HepG2 (cell line): ENCODE data around the gene ANKLE1. TPM values are rescaled to one million over a fixed set of nuclear protein-coding genes. Genes with fewer than 3 reads are reported as not detected.

Experiments
- ATAD3A ChIP-seq: sonication (generic); formaldehyde crosslinking; IDR thresholded peaks from 2 replicates; pipeline ENCODE4 v1.4.0; 2020; ENCODE audit warnings: missing genetic modification reagents
- FLYWCH1 ChIP-seq: sonication (generic); formaldehyde crosslinking; IDR thresholded peaks from 2 replicates; pipeline ENCODE4 v1.8.1; 2023; ENCODE audit warnings: mild to moderate bottlenecking, missing genetic modification reagents
- HIC2 ChIP-seq: sonication (generic); formaldehyde crosslinking; IDR thresholded peaks from 2 replicates; pipeline ENCODE4 v1.9.0; 2022; ENCODE audit warnings: low read depth, missing genetic modification reagents
- HMG20A ChIP-seq: IDR thresholded peaks from 2 replicates; pipeline ENCODE4 v1.6.1; 2016; ENCODE audit warnings: borderline replicate concordance
- MEIS1 ChIP-seq: sonication (generic); formaldehyde crosslinking; IDR thresholded peaks from 2 replicates; pipeline ENCODE4 v1.9.0; 2021; ENCODE audit warnings: mild to moderate bottlenecking, missing genetic modification reagents, moderate library complexity, borderline replicate concordance
- MYNN ChIP-seq: sonication (generic); formaldehyde crosslinking; IDR thresholded peaks from 2 replicates; pipeline ENCODE4 v1.4.0; 2020; ENCODE audit warnings: mild to moderate bottlenecking, low read depth, missing genetic modification reagents
- NR2F6 ChIP-seq, 2 experiments: IDR thresholded peaks; 2 replicates each; pipeline ENCODE4 v1.6.1; 2016; ENCODE audit warnings: antibody characterized with exemption in 1 of 2, mild to moderate bottlenecking in 1 of 2
- PHF8 ChIP-seq: sonication (generic); formaldehyde crosslinking; IDR thresholded peaks from 2 replicates; pipeline ENCODE4 v1.5.0; 2020; ENCODE audit warnings: missing genetic modification reagents
- RERE ChIP-seq: IDR thresholded peaks from 2 replicates; pipeline ENCODE4 v1.6.1; 2016; ENCODE audit warnings: low read depth, missing genetic modification reagents, missing compliant biosample characterization
- SAP130 ChIP-seq: IDR thresholded peaks from 2 replicates; pipeline ENCODE4 v1.6.1; 2016; ENCODE audit warnings: low read depth
- ZNF564 ChIP-seq: sonication (generic); formaldehyde crosslinking; IDR thresholded peaks from 2 replicates; pipeline ENCODE4 v1.8.1; 2023; ENCODE audit warnings: mild to moderate bottlenecking, missing genetic modification reagents
- ZNF773 ChIP-seq: sonication (generic); formaldehyde crosslinking; IDR thresholded peaks from 2 replicates; pipeline ENCODE4 v1.4.0; 2020; ENCODE audit warnings: missing genetic modification reagents, borderline replicate concordance
- ZUFSP ChIP-seq: sonication (generic); formaldehyde crosslinking; IDR thresholded peaks from 2 replicates; pipeline ENCODE4 v1.9.0; 2021; ENCODE audit warnings: missing genetic modification reagents, mild to moderate bottlenecking, borderline replicate concordance
- polyA plus RNA-seq, 8 experiments: library from polyadenylated mRNA; depleted of rRNA in 3 of 8; stranded (reverse) in 7 of 8; unstranded in 1 of 8; fragments of >200 nt; fragmentation: Illumina TruSeq in 4 of 8; extraction: Trizol in 4 of 8; gene quantifications; 2 replicates each; pipeline versions ENCODE4 v1.2.1 to v1.2.3, GENCODE V29; 2011 to 2016; ENCODE audit warnings: low read depth in 4 of 8, missing spikeins in 1 of 8, mixed read lengths in 1 of 8; ENCODE audit not compliant: insufficient read depth in 1 of 8
- total RNA-seq, 5 experiments: library from RNA; depleted of rRNA; stranded (reverse); fragments of >200 nt; fragmentation: Illumina TruSeq; extraction: Trizol; gene quantifications; 2 replicates each; pipeline ENCODE4 v1.2.3, GENCODE V29; 2016; ENCODE audit warnings: low read depth in 1 of 5
- TF ChIP-seq, protein P1 (sequence below): sonication (generic); formaldehyde crosslinking; IDR thresholded peaks from 2 replicates; pipeline ENCODE4 v1.8.0; 2022; ENCODE audit warnings: missing genetic modification reagents, mild to moderate bottlenecking, moderate library complexity, borderline replicate concordance
- TF ChIP-seq, protein P2 (sequence below): sonication (generic); formaldehyde crosslinking; IDR thresholded peaks from 2 replicates; pipeline ENCODE4 v1.5.0; 2020; ENCODE audit warnings: missing genetic modification reagents, mild to moderate bottlenecking, borderline replicate concordance

The ANKLE1 gene
- total and polyA plus RNA-seq, 2 of the 13 experiments (the other 11 are each of a cell fraction or from before 2014, with no cell fraction given) = 0.69 to 1.5 TPM

DNA sequence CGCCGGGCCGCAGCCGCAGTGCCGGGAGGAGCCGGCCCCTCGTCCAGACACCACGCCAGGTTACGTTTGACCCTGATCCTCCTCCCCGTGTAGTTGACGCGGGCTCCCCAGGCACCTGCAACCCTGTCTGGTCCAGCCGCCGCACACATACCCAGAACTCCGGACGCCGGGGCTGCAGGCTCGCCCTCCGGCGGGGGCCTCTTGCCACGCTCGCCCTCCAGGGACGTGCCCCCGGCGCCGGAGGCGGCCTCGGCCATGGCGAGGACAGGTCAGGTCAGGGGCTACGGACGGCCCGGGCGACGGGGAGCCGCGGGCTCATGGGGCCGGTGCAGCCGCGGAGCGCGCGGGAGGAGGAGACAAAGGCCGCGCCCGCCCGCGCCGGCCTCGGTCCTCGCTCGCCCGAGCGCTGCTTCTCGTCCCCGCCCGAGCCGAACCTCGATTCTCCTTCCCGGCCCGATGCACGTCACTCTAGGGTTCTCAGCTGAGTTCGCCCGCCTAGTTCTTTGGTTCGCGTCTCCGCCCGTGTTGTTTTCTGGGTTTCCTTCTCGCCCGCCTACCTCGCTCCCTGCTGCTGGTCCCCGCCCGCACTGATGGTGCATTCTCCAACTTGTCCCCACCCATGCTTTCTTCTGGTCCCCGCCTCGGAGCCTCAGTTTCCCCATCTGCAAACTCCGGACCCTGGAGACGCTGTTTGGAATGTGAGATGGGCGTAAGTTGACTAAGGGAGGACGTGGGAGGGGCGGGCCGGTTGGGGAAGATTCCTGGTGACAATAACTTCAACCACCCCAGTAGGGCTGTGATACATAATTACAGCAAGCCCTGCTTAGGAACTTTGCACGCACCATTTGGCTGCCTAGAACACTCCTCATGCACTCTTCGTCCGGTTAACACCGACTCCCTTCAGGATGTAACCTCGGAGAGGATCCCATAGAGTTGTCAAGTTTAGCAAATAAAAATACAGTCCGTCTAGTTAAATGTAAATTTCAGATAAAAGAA, 53.0 kb downstream of the ANKLE1 start, which contains the start of gene ANO8 (continued):
- TF ChIP-seq RERE (CRISPR knock-in tag) (no peak), PHF8 (peak; percentile 40), NR2F6 (IDR thresholded peaks at IDR 0.05) (no peak), NR2F6 (CRISPR knock-in tag; IDR thresholded peaks at IDR 0.05) (peak; percentile 49; the same call in 1 of the 2 replicates), SAP130 (peak; percentile 83), ZUFSP (CRISPR knock-in tag) (no peak), MEIS1 (CRISPR knock-in tag) (peak; percentile 27; the same call in 1 of the 2 replicates), HIC2 (no peak), HMG20A (CRISPR knock-in tag) (no peak), ZNF564 (CRISPR knock-in tag) (peak; percentile 59; the same call in 1 of the 2 replicates), FLYWCH1 (CRISPR knock-in tag) (no peak), MYNN (CRISPR knock-in tag) (no peak), ZNF773 (CRISPR knock-in tag) (peak; percentile 42; the same call in 1 of the 2 replicates), ATAD3A (CRISPR knock-in tag) (no peak)
- TF ChIP-seq, protein P1, sequence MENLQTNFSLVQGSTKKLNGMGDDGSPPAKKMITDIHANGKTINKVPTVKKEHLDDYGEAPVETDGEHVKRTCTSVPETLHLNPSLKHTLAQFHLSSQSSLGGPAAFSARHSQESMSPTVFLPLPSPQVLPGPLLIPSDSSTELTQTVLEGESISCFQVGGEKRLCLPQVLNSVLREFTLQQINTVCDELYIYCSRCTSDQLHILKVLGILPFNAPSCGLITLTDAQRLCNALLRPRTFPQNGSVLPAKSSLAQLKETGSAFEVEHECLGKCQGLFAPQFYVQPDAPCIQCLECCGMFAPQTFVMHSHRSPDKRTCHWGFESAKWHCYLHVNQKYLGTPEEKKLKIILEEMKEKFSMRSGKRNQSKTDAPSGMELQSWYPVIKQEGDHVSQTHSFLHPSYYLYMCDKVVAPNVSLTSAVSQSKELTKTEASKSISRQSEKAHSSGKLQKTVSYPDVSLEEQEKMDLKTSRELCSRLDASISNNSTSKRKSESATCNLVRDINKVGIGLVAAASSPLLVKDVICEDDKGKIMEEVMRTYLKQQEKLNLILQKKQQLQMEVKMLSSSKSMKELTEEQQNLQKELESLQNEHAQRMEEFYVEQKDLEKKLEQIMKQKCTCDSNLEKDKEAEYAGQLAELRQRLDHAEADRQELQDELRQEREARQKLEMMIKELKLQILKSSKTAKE = no peak
- TF ChIP-seq, protein P2, sequence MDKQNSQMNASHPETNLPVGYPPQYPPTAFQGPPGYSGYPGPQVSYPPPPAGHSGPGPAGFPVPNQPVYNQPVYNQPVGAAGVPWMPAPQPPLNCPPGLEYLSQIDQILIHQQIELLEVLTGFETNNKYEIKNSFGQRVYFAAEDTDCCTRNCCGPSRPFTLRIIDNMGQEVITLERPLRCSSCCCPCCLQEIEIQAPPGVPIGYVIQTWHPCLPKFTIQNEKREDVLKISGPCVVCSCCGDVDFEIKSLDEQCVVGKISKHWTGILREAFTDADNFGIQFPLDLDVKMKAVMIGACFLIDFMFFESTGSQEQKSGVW = no peak
